ENCODE measurements around the gene GPR63.

The GPR63 gene

GRCh38 chr6:96823743-96824142 lies 13.5 kb downstream of the GPR63 start:
- TF ChIP-seq, protein P1, sequence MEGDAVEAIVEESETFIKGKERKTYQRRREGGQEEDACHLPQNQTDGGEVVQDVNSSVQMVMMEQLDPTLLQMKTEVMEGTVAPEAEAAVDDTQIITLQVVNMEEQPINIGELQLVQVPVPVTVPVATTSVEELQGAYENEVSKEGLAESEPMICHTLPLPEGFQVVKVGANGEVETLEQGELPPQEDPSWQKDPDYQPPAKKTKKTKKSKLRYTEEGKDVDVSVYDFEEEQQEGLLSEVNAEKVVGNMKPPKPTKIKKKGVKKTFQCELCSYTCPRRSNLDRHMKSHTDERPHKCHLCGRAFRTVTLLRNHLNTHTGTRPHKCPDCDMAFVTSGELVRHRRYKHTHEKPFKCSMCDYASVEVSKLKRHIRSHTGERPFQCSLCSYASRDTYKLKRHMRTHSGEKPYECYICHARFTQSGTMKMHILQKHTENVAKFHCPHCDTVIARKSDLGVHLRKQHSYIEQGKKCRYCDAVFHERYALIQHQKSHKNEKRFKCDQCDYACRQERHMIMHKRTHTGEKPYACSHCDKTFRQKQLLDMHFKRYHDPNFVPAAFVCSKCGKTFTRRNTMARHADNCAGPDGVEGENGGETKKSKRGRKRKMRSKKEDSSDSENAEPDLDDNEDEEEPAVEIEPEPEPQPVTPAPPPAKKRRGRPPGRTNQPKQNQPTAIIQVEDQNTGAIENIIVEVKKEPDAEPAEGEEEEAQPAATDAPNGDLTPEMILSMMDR (IDR thresholded peaks at IDR 0.05; ENCODE audit: low read depth, low read length, missing control alignments) = no peak
- no peak for DNase-seq (ENCODE audit: extremely low read depth, low read depth)
- no peak overlapping the region for H3K4me3 ChIP-seq (replicated peaks; ENCODE audit: low read depth, low read length)

DNA sequence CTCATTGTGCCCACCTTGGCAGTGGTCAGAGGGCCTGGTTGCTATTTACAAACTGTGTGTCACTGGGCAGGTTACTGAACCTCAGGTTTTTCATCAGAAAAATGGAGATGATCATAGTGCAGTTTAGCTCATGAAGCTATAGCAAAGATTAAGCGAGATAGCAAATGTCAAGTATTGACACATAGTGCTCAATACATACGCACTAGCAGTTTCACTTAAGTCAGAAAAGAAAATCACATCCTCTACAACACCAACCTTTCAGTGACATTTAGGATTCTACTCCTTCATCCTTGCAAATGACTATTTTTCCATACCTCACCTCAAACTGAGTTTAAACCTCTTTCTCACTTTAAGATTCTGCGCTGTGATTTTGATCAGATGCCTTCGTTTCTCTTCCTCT lies 16.2 kb downstream of the GPR63 start:
- no peak overlapping the region for H3K4me3 ChIP-seq (replicated peaks; ENCODE audit: low read depth, low read length)
- DNase-seq (ENCODE audit: extremely low read depth, low read depth) = no peak
- TF ChIP-seq, protein P1 (IDR thresholded peaks at IDR 0.05; ENCODE audit: low read depth, low read length, missing control alignments) = no peak

GRCh38 chr6:96816301-96816817 lies 20.9 kb downstream of the GPR63 start:
- DNase-seq (ENCODE audit: extremely low read depth, low read depth) = no peak
- TF ChIP-seq, protein P1 (IDR thresholded peaks at IDR 0.05; ENCODE audit: low read depth, low read length, missing control alignments) = no peak
- no peak overlapping the region; the same call in 1 of the 2 replicates for H3K4me3 ChIP-seq (replicated peaks; ENCODE audit: low read depth, low read length)

GRCh38 chr6:96814625-96815024 lies 22.7 kb downstream of the GPR63 start:
- TF ChIP-seq, protein P1 (IDR thresholded peaks at IDR 0.05; ENCODE audit: low read depth, low read length, missing control alignments) = no peak
- no peak overlapping the region for H3K4me3 ChIP-seq (replicated peaks; ENCODE audit: low read depth, low read length)
- no peak for DNase-seq (ENCODE audit: extremely low read depth, low read depth)

GRCh38 chr6:96812077-96812703 lies 25.1 kb downstream of the GPR63 start:
- TF ChIP-seq, protein P1 (IDR thresholded peaks at IDR 0.05; ENCODE audit: low read depth, low read length, missing control alignments) = no peak
- H3K4me3 ChIP-seq (replicated peaks; ENCODE audit: low read depth, low read length) = no peak overlapping the region
- DNase-seq (ENCODE audit: extremely low read depth, low read depth) = no peak

GRCh38 chr6:96811670-96812069 lies 25.6 kb downstream of the GPR63 start:
- TF ChIP-seq, protein P1 (IDR thresholded peaks at IDR 0.05; ENCODE audit: low read depth, low read length, missing control alignments) = no peak
- no peak overlapping the region for H3K4me3 ChIP-seq (replicated peaks; ENCODE audit: low read depth, low read length)
- no peak for DNase-seq (ENCODE audit: extremely low read depth, low read depth)

DNA sequence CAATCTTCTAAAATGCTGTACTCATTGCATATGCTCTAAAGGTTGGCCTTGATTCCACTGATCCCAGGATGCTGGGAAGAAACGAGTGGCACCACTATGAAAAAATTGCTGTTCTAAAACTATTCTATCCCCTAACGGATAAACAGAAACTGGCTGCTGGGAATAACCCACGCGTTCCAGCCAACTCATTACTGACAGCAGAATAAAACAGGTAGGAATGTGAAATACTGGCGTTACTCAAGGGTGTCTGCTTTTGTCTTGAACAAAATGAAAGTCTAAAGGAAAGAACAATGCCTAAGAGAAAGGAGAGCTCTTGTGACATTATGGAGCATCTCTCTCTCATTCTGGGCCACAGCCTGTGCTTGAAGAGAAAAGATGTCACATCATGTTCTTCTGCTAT lies 26.1 kb downstream of the GPR63 start:
- H3K4me3 ChIP-seq (replicated peaks; ENCODE audit: low read depth, low read length) = no peak overlapping the region
- no peak for DNase-seq (ENCODE audit: extremely low read depth, low read depth)
- TF ChIP-seq, protein P1 (IDR thresholded peaks at IDR 0.05; ENCODE audit: low read depth, low read length, missing control alignments) = no peak
